GM23338 (cell line): ENCODE results near the gene NEK6.

ENCODE experiments used
- CREB1 ChIP-seq: fragments of 250-450 bp; sonication (Bioruptor Pico); IDR thresholded peaks from 2 replicates; pipeline ENCODE4 v1.5.0; 2020; ENCODE audit warnings: low read depth, mild to moderate bottlenecking, moderate library complexity
- ETS1 ChIP-seq: IDR thresholded peaks from 2 replicates; pipeline ENCODE4 v1.6.1; 2016; ENCODE audit warnings: antibody characterized with exemption
- EZH2 ChIP-seq: fragments of 200-600 bp; sonication (generic); IDR thresholded peaks from one replicate; pipeline ENCODE4 v1.8.0; 2017; ENCODE audit warnings: antibody characterized with exemption, mild to moderate bottlenecking, low read depth; ENCODE audit not compliant: unreplicated experiment
- EZH2phosphoT487 ChIP-seq: fragments of 200-600 bp; sonication (generic); IDR thresholded peaks from one replicate; pipeline ENCODE4 v1.8.1; 2018; ENCODE audit warnings: antibody characterized with exemption; ENCODE audit not compliant: unreplicated experiment
- JUNB ChIP-seq: IDR thresholded peaks from one replicate; pipeline ENCODE4 v1.6.1; 2016; ENCODE audit warnings: antibody characterized with exemption; ENCODE audit not compliant: unreplicated experiment
- NANOG ChIP-seq: IDR thresholded peaks from 2 replicates; pipeline ENCODE4 v1.6.1; 2016; ENCODE audit warnings: antibody characterized with exemption, borderline replicate concordance
- POLR2AphosphoS5 ChIP-seq: IDR thresholded peaks from 2 replicates; pipeline ENCODE4 v1.6.1; 2016; ENCODE audit warnings: antibody characterized with exemption, low read depth
- REST ChIP-seq: IDR thresholded peaks from one replicate; pipeline ENCODE4 v1.6.1; 2018; ENCODE audit warnings: antibody characterized with exemption; ENCODE audit not compliant: unreplicated experiment
- STAT1 ChIP-seq: IDR thresholded peaks from one replicate; pipeline ENCODE4 v1.6.1; 2016; ENCODE audit warnings: antibody characterized with exemption; ENCODE audit not compliant: unreplicated experiment
- ZNF114 ChIP-seq: fragments of 250-450 bp; sonication (Bioruptor Pico); IDR thresholded peaks from 2 replicates; pipeline ENCODE4 v1.5.0; 2020; ENCODE audit warnings: mild to moderate bottlenecking, moderate library complexity
- TF ChIP-seq, protein P1 (sequence below), 2 experiments: fragments of 200-600 bp in 1 of 2; sonication (generic) in 1 of 2; conservative IDR thresholded peaks; 2 replicates each; pipeline versions ENCODE4 v1.5.1 to v1.6.1; 2016 to 2017; ENCODE audit warnings: antibody characterized with exemption in 2 of 2, low read depth in 2 of 2, mild to moderate bottlenecking in 2 of 2, moderate library complexity in 1 of 2

DNA sequence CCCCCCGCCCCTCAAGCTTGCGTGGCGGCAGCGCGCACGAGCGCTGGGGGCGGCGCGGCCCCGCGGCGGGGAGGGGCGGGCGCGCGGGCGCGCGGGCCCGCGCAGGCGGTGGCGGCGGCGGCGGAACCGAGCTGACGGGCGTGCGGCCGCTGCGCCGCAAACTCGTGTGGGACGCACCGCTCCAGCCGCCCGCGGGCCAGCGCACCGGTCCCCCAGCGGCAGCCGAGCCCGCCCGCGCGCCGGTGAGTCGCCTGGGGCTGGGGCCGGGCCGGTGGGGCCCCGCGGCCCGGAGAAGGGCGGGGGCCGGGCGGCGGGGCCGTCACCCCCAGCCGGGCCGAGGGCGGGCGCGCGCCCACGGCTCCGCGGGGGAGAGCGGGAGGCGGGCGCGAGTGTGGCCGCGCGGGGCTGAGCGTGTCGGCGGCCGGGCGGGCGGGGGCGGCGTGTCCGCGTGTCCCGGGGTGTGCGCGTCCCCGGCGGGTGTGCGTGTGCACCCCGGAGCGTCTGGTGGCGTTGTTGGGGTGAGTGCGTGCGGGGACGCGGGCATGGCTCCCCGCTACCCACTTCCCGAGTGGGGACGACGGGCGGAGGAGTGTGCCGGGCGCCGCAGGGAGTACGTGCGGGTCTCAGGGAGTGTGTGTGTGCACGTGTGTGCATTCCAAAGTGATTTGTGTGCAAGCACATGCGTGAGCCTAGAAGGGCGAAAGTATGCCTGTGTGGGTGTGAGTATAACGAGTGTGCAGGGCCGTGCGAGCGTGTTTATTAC is at the start of gene NEK6:
- TF ChIP-seq, protein P1, sequence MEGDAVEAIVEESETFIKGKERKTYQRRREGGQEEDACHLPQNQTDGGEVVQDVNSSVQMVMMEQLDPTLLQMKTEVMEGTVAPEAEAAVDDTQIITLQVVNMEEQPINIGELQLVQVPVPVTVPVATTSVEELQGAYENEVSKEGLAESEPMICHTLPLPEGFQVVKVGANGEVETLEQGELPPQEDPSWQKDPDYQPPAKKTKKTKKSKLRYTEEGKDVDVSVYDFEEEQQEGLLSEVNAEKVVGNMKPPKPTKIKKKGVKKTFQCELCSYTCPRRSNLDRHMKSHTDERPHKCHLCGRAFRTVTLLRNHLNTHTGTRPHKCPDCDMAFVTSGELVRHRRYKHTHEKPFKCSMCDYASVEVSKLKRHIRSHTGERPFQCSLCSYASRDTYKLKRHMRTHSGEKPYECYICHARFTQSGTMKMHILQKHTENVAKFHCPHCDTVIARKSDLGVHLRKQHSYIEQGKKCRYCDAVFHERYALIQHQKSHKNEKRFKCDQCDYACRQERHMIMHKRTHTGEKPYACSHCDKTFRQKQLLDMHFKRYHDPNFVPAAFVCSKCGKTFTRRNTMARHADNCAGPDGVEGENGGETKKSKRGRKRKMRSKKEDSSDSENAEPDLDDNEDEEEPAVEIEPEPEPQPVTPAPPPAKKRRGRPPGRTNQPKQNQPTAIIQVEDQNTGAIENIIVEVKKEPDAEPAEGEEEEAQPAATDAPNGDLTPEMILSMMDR (conservative IDR thresholded peaks at IDR 0.05; ENCODE audit: low read depth in 2 of 2) = no peak
- TF ChIP-seq EZH2phosphoT487 (no peak), STAT1 (no peak), EZH2 (no peak), POLR2AphosphoS5 (no peak), ETS1 (no peak), JUNB (no peak), ZNF114 (CRISPR knock-in tag) (no peak), REST (no peak), NANOG (no peak), CREB1 (CRISPR knock-in tag) (no peak)
